ENCODE results near the gene TBX10. TPM values are rescaled to one million over a fixed set of nuclear protein-coding genes. Genes with fewer than 3 reads are reported as not detected.

Gene TBX10
- total and polyA plus RNA-seq, 4 donors, result 0.12 to 0.43 TPM; not detected in 2

- no peak for TF ChIP-seq RAD21 (IDR thresholded peaks at IDR 0.05)
- no peaks in the 10 kb centered on the region for H3K27me3 ChIP-seq (ENCODE audit: control insufficient read depth in 4 of 4, insufficient read depth in 4 of 4, low read length in 3 of 4)
- peaks cover 0 to 6% (median 0%) of the 10 kb centered on the region in 4 donors for H3K36me3 ChIP-seq (ENCODE audit: control insufficient read depth in 4 of 4, insufficient read depth in 3 of 4, low read depth in 1 of 4, low read length in 3 of 4)
- 92% methylated on average over 28 of the region's 28 CpGs for WGBS
- H3K9ac ChIP-seq (ENCODE audit: low read depth in 1 of 2, low read length in 2 of 2), result no peak overlapping the region
- no peak overlapping the region for H3K27ac ChIP-seq (ENCODE audit: low read depth in 1 of 2, low read length in 2 of 2)
- DNase-seq (ENCODE audit: low spot score), result no peak
- peaks cover 0 to 5% (median 3%) of the 10 kb centered on the region in 4 donors for H3K4me1 ChIP-seq (ENCODE audit: control insufficient read depth in 4 of 4, insufficient read depth in 4 of 4, low read length in 3 of 4)
- H3K4me3 ChIP-seq (ENCODE audit: low read depth in 1 of 3, low read length in 3 of 3), result no peak overlapping the region
- no peaks in the 10 kb centered on the region for H3K9me3 ChIP-seq (ENCODE audit: control insufficient read depth in 4 of 4, low read length in 3 of 4)
Measured at GRCh38 chr11:67641338-67642172, 2.0 kb upstream of the TBX10 start.

- Histone ChIP-seq H3K4me1 (ENCODE audit: control insufficient read depth in 4 of 4, insufficient read depth in 4 of 4, low read length in 3 of 4) (peaks cover 0 to 5% (median 3%) of the 10 kb centered on the region in 4 donors), H3K36me3 (ENCODE audit: control insufficient read depth in 4 of 4, insufficient read depth in 3 of 4, low read depth in 1 of 4, low read length in 3 of 4) (peaks cover 0 to 6% (median 0%) of the 10 kb centered on the region in 4 donors), H3K9me3 (ENCODE audit: control insufficient read depth in 4 of 4, low read length in 3 of 4) (no peaks in the 10 kb centered on the region), H3K27ac (ENCODE audit: low read depth in 1 of 2, low read length in 2 of 2) (no peak overlapping the region), H3K4me3 (ENCODE audit: low read depth in 1 of 3, low read length in 3 of 3) (no peak overlapping the region), H3K9ac (ENCODE audit: low read depth in 1 of 2, low read length in 2 of 2) (no peak overlapping the region), H3K27me3 (ENCODE audit: control insufficient read depth in 4 of 4, insufficient read depth in 4 of 4, low read length in 3 of 4) (no peaks in the 10 kb centered on the region)
- WGBS, result 88% methylated on average over 12 of the region's 12 CpGs
- DNase-seq (ENCODE audit: low spot score), result no peak
- TF ChIP-seq REST (IDR thresholded peaks at IDR 0.05) (no peak), NR2F2 (IDR thresholded peaks at IDR 0.05) (no peak), YY1 (IDR thresholded peaks at IDR 0.05) (no peak), GABPA (IDR thresholded peaks at IDR 0.05 in 1 of 2, conservative IDR thresholded peaks at IDR 0.05 in 1 of 2) (no peak), RXRA (IDR thresholded peaks at IDR 0.05) (no peak), TAF1 (conservative IDR thresholded peaks at IDR 0.05) (no peak), FOXA1 (IDR thresholded peaks at IDR 0.05) (no peak), JUND (IDR thresholded peaks at IDR 0.05) (no peak), MAX (IDR thresholded peaks at IDR 0.05) (no peak), ZBTB33 (IDR thresholded peaks at IDR 0.05) (no peak), RAD21 (IDR thresholded peaks at IDR 0.05) (no peak), HNF4G (IDR thresholded peaks at IDR 0.05) (no peak), ATF3 (IDR thresholded peaks at IDR 0.05) (no peak), HNF4A (conservative IDR thresholded peaks at IDR 0.05) (no peak)
Measured at GRCh38 chr11:67640758-67641337, 1.3 kb upstream of the TBX10 start.
